Parathyroid adenoma (tissue), 2 donors: ENCODE results near the gene SDF4.

Source experiments
- H2AFZ ChIP-seq: fragments of 300-600 bp; sonication (generic); one replicate; pipeline ENCODE4 v1.7.0; 2017; ENCODE audit warnings: antibody characterized with exemption, mild to moderate bottlenecking
- H3K27ac ChIP-seq: fragments of 300-600 bp; sonication (generic); one replicate; pipeline ENCODE4 v1.7.0; 2017
- H3K27me3 ChIP-seq: fragments of 300-600 bp; sonication (generic); one replicate; pipeline ENCODE4 v1.7.0; 2017; ENCODE audit warnings: low read length; ENCODE audit not compliant: control insufficient read depth, insufficient read depth
- H3K36me3 ChIP-seq: fragments of 300-600 bp; sonication (generic); one replicate; pipeline ENCODE4 v1.7.0; 2017; ENCODE audit warnings: low read length; ENCODE audit not compliant: control insufficient read depth, insufficient read depth
- H3K4me1 ChIP-seq: fragments of 300-600 bp; sonication (generic); one replicate; pipeline ENCODE4 v1.7.0; 2017; ENCODE audit warnings: control low read depth
- H3K4me2 ChIP-seq: fragments of 300-600 bp; sonication (generic); one replicate; pipeline ENCODE4 v1.7.0; 2017; ENCODE audit warnings: low read length
- H3K4me3 ChIP-seq: fragments of 300-600 bp; sonication (generic); one replicate; pipeline ENCODE4 v1.7.0; 2017; ENCODE audit warnings: low read depth, low read length
- H3K79me2 ChIP-seq: fragments of 300-600 bp; sonication (generic); one replicate; pipeline ENCODE4 v1.7.0; 2017; ENCODE audit warnings: control low read depth
- H3K9ac ChIP-seq: fragments of 300-600 bp; sonication (generic); one replicate; pipeline ENCODE4 v1.7.0; 2017; ENCODE audit warnings: mild to moderate bottlenecking
- H3K9me3 ChIP-seq: fragments of 300-600 bp; sonication (generic); one replicate; pipeline ENCODE4 v1.7.0; 2017; ENCODE audit warnings: low read length; ENCODE audit not compliant: control insufficient read depth
- CTCF ChIP-seq: fragments of 300-600 bp; sonication (generic); IDR thresholded peaks from one replicate; pipeline ENCODE4 v1.7.0; 2017; ENCODE audit warnings: antibody characterized with exemption, mild to moderate bottlenecking
- donor health status: primary hyperparathyroidism.

Gene SDF4

GRCh38 chr1:1167398-1167821 is 64.4 kb downstream of the SDF4 start:
- Histone ChIP-seq H3K4me3 (no peak overlapping the region), H3K4me1 (no peaks in the 10 kb centered on the region), H3K9ac (no peak overlapping the region), H3K36me3 (no peaks in the 10 kb centered on the region), H3K27ac (no peak overlapping the region), H3K9me3 (no peaks in the 10 kb centered on the region), H2AFZ (no peak overlapping the region), H3K4me2 (no peak overlapping the region), H3K27me3 (no peaks in the 10 kb centered on the region), H3K79me2 (no peaks in the 10 kb centered on the region)
- no peak for TF ChIP-seq CTCF
